GM19238 (cell line): ENCODE measurements around the gene LRRC8D.
"Not testable (repeated sequence)": the region's sequence is repeated elsewhere in the genome, so short reads cannot be mapped to it uniquely, and the experiment has no call there.

Source experiments
- DNase-seq: peaks from one replicate; pipeline ENCODE4 v3.0.0; 2011; ENCODE audit warnings: low spot score; ENCODE audit not compliant: insufficient read length

LRRC8D gene

GRCh38 chr1:89911191-89911991 is 90.6 kb downstream of the LRRC8D start:
- no peak for DNase-seq

- DNase-seq, result no peak
Measured at GRCh38 chr1:89912073-89912472, 91.2 kb downstream of the LRRC8D start.

DNA sequence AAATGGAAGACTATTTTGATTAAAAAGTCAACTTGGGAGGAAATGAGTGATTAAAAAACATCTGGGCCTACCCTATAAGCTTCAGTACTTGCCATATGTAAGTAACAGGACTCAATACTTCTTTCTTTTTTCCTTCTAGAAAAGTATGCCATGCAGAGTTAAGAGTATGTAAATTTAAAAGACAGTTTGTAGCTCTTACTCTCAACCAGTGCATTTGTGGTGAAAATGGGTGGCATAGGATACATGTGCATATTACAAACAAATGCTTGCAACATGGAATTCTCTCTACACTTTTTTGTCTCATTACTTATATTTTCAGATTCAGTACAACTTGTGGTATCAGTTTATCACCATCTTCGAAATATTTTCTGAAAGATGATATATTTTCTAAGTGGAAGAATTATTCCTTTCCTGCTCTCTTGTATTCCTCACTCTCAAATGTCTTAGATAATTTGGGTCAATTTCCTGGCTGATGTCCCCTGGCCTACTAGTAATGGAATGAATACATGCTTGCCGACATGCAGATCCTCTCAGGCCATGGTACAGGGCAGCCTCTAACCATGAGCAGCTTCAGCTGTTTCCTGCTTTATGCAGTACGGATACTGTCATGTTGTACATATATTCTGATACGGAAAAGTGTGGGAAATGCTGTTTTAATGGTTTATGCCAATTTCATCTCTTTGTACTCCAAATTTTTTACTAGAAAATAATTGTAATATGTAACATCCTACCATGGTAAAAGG is 92.7 kb downstream of the LRRC8D start:
- no peak for DNase-seq

DNA sequence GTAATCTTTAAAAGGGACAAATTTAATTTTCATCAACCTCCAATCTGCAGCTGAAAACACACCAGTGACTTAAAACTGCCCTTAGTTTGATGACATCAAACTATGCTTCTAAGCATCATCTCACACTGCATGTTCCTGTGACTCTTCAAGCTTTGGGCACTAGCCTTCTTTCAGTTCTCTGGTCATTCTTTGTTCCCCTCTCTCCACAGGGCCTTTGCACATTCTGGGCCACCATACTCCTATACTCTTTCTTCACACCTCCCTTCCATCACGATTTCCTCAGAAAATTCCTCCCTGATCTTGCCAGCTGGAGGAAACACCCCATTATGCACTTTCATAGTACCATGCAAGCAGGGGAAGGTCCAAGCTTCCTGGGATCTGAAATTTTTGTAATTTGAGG is 96.5 kb downstream of the LRRC8D start:
- DNase-seq, result no peak

DNA sequence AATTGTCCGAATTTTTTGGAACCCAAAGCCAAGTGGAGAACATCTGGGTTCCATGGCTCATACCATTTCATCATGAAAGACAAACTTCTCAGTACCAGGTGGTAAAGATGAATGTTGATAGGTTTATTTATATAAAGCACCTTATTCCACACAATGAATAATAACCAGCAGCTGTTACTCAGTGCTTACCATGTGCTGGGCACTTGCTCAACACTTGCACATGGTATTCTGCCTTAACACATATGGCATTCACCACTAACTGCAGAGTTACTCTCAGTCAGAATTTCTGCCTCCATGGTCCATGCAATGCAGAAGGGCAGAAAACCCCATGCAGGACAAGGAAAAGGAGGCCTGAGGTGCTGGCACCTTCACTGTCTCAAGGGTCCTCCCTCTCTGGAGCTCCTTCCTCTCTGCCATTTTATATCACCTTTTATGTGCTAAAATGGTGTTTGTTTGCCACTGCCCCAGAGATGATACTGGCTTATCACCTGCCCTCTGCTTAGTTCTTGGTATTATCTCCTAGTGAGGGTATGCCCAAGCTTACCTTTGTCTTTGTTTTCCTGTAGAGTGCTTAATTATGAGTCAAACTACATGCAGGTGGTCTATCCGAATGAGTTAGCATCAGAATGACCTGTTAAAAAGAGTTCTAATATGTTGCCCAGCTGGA is 97.4 kb downstream of the LRRC8D start:
- DNase-seq, result no peak

GRCh38 chr1:89918794-89919155 is 97.9 kb downstream of the LRRC8D start:
- no peak for DNase-seq

- DNase-seq, result no peak
Measured at GRCh38 chr1:89919174-89919573, 98.3 kb downstream of the LRRC8D start.

- DNase-seq, result no peak
Measured at GRCh38 chr1:89922911-89923310, 102.1 kb downstream of the LRRC8D start.

- no peak for DNase-seq
Measured at GRCh38 chr1:89923517-89923916, 102.7 kb downstream of the LRRC8D start.

GRCh38 chr1:89924075-89924474 is 103.2 kb downstream of the LRRC8D start:
- DNase-seq, result not testable (repeated sequence)

DNA sequence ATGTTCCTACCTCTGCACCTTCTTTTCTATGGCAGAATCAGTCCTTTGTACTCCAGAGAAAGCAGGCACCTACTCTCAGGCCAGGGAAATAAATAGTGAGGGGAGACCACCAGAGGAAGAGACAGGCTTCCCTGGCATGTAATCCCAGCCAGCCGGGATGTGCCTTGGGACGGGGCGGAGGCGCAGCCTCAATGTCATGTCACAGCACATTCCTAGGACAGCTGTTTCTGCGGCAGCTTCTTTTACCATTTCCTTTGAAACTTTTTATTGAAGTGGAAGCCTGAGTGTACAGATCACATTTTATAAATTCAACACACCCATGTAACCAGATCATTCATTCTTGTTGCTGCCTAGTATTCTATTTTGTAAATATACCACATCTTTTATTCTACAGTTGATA is 106.2 kb downstream of the LRRC8D start:
- no peak for DNase-seq

- DNase-seq, result no peak
Measured at GRCh38 chr1:89927478-89927877, 106.6 kb downstream of the LRRC8D start.

- DNase-seq, result no peak
Measured at GRCh38 chr1:89928506-89928905, 107.7 kb downstream of the LRRC8D start.

GRCh38 chr1:89929467-89930063 is 108.7 kb downstream of the LRRC8D start:
- no peak for DNase-seq

DNA sequence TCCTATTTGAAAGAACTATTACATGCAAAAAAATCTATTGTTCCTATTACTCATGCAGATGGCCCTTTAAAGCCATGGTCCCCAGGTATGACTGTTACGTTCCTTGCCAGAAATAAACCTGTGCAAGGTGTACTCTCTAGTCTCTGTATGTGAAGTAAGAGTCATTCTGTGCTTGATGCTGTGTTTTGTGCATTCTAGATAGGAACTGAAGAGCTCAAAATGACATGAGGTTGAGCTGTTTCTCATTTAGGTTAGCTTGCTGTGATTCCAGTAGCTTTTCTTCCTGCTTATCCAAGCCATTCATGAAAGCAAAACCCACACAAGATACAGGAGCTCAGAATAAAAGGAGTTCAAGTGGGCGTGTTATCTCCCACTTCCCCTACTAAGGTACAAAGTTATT is 109.7 kb downstream of the LRRC8D start:
- DNase-seq, result no peak

GRCh38 chr1:89931964-89932363 is 111.1 kb downstream of the LRRC8D start:
- DNase-seq, result no peak

GRCh38 chr1:89932598-89933364 is 111.9 kb downstream of the LRRC8D start:
- no peak for DNase-seq

DNA sequence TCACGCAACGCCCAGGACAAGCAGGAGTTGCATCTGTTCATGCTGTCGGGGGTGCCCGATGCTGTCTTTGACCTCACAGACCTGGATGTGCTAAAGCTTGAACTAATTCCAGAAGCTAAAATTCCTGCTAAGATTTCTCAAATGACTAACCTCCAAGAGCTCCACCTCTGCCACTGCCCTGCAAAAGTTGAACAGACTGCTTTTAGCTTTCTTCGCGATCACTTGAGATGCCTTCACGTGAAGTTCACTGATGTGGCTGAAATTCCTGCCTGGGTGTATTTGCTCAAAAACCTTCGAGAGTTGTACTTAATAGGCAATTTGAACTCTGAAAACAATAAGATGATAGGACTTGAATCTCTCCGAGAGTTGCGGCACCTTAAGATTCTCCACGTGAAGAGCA is 113.6 kb downstream of the LRRC8D start:
- no peak for DNase-seq

DNA sequence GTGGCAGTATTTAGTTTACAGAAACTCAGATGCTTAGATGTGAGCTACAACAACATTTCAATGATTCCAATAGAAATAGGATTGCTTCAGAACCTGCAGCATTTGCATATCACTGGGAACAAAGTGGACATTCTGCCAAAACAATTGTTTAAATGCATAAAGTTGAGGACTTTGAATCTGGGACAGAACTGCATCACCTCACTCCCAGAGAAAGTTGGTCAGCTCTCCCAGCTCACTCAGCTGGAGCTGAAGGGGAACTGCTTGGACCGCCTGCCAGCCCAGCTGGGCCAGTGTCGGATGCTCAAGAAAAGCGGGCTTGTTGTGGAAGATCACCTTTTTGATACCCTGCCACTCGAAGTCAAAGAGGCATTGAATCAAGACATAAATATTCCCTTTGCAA is 114.4 kb downstream of the LRRC8D start:
- no peak for DNase-seq

- no peak for DNase-seq
Measured at GRCh38 chr1:89936694-89937093, 115.9 kb downstream of the LRRC8D start.
